HepG2 (cell line): ENCODE results near the gene TRAF3.

Experiments
- ATF3 ChIP-seq: sonication (generic); formaldehyde crosslinking; IDR thresholded peaks from 2 replicates; pipeline ENCODE4 v1.4.0; 2020; ENCODE audit warnings: missing genetic modification reagents
- CTCF ChIP-seq: sonication (generic); formaldehyde crosslinking; IDR thresholded peaks from 2 replicates; pipeline ENCODE4 v1.5.0; 2020; ENCODE audit warnings: mild to moderate bottlenecking, missing genetic modification reagents, moderate library complexity
- ETS1 ChIP-seq: sonication (generic); formaldehyde crosslinking; IDR thresholded peaks from 2 replicates; pipeline ENCODE4 v1.4.0; 2020; ENCODE audit warnings: missing genetic modification reagents
- FUBP1 ChIP-seq: sonication (generic); formaldehyde crosslinking; IDR thresholded peaks from 2 replicates; pipeline ENCODE4 v1.5.1; 2020; ENCODE audit warnings: missing genetic modification reagents, mild to moderate bottlenecking, borderline replicate concordance
- JUND ChIP-seq: sonication (generic); formaldehyde crosslinking; IDR thresholded peaks from 2 replicates; pipeline ENCODE4 v1.8.0; 2022; ENCODE audit warnings: mild to moderate bottlenecking, missing genetic modification reagents
- MTF1 ChIP-seq: sonication (generic); formaldehyde crosslinking; IDR thresholded peaks from 2 replicates; pipeline ENCODE4 v1.5.0; 2020; ENCODE audit warnings: missing genetic modification reagents
- MZF1 ChIP-seq: sonication (generic); formaldehyde crosslinking; IDR thresholded peaks from 2 replicates; pipeline ENCODE4 v1.8.1; 2023; ENCODE audit warnings: mild to moderate bottlenecking, missing genetic modification reagents, borderline replicate concordance
- NR2F6 ChIP-seq, 2 experiments: IDR thresholded peaks; 2 replicates each; pipeline ENCODE4 v1.6.1; 2016; ENCODE audit warnings: antibody characterized with exemption in 1 of 2, mild to moderate bottlenecking in 1 of 2
- PRDM15 ChIP-seq: sonication (generic); formaldehyde crosslinking; IDR thresholded peaks from 2 replicates; pipeline ENCODE4 v1.4.0; 2020; ENCODE audit warnings: missing genetic modification reagents
- SALL2 ChIP-seq: sonication (generic); formaldehyde crosslinking; IDR thresholded peaks from 2 replicates; pipeline ENCODE4 v1.8.1; 2023; ENCODE audit warnings: mild to moderate bottlenecking, missing genetic modification reagents, inconsistent platforms
- ZFP37 ChIP-seq: sonication (generic); formaldehyde crosslinking; IDR thresholded peaks from 2 replicates; pipeline ENCODE4 v1.4.0; 2020; ENCODE audit warnings: missing genetic modification reagents, borderline replicate concordance
- ZNF878 ChIP-seq: sonication (generic); formaldehyde crosslinking; IDR thresholded peaks from 2 replicates; pipeline ENCODE4 v1.8.1; 2023; ENCODE audit warnings: mild to moderate bottlenecking, missing genetic modification reagents, moderate library complexity

GRCh38 chr14:102770147-102771123 lies 6.8 kb upstream of the TRAF3 start:
- no peak for TF ChIP-seq SALL2 (CRISPR knock-in tag)
- TF ChIP-seq MZF1 (CRISPR knock-in tag) = no peak
- TF ChIP-seq ETS1 (CRISPR knock-in tag) = no peak
- no peak for TF ChIP-seq CTCF
- no peak for TF ChIP-seq JUND
- no peak for TF ChIP-seq ZNF878 (CRISPR knock-in tag)
- no peak for TF ChIP-seq MTF1 (CRISPR knock-in tag)
- TF ChIP-seq FUBP1 = no peak
- no peak for TF ChIP-seq NR2F6 (IDR thresholded peaks at IDR 0.05)
- TF ChIP-seq NR2F6 (CRISPR knock-in tag; IDR thresholded peaks at IDR 0.05) = no peak
- no peak for TF ChIP-seq ZFP37 (CRISPR knock-in tag)
- no peak for TF ChIP-seq PRDM15 (CRISPR knock-in tag)
- TF ChIP-seq ATF3 (CRISPR knock-in tag) = no peak
